ENCODE data around the gene PLP2. TPM values are rescaled to one million over a fixed set of nuclear protein-coding genes. Genes with fewer than 3 reads are reported as not detected.

Gene PLP2
- total RNA-seq, 2 donors from 2014 or later: 157 to 227 TPM

- intact Hi-C loops (cut with DNase I): no loop called here
- no peak overlapping the region for H3K4me3 ChIP-seq
- no peaks in the 10 kb centered on the region for H3K27me3 ChIP-seq
- H3K9me3 ChIP-seq: no peaks in the 10 kb centered on the region
- no peak for DNase-seq
- H3K4me1 ChIP-seq: no peaks in the 10 kb centered on the region
- no peaks in the 10 kb centered on the region for H3K36me3 ChIP-seq
- no peak overlapping the region for H3K9ac ChIP-seq (ENCODE audit: low read depth in 2 of 2, low read length in 2 of 2)
- TF ChIP-seq, protein P1, sequence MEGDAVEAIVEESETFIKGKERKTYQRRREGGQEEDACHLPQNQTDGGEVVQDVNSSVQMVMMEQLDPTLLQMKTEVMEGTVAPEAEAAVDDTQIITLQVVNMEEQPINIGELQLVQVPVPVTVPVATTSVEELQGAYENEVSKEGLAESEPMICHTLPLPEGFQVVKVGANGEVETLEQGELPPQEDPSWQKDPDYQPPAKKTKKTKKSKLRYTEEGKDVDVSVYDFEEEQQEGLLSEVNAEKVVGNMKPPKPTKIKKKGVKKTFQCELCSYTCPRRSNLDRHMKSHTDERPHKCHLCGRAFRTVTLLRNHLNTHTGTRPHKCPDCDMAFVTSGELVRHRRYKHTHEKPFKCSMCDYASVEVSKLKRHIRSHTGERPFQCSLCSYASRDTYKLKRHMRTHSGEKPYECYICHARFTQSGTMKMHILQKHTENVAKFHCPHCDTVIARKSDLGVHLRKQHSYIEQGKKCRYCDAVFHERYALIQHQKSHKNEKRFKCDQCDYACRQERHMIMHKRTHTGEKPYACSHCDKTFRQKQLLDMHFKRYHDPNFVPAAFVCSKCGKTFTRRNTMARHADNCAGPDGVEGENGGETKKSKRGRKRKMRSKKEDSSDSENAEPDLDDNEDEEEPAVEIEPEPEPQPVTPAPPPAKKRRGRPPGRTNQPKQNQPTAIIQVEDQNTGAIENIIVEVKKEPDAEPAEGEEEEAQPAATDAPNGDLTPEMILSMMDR (IDR thresholded peaks at IDR 0.05): no peak
- H3K27ac ChIP-seq: no peak overlapping the region
Observed at GRCh38 chrX:49161632-49162031, 10.1 kb upstream of the PLP2 start.

DNA sequence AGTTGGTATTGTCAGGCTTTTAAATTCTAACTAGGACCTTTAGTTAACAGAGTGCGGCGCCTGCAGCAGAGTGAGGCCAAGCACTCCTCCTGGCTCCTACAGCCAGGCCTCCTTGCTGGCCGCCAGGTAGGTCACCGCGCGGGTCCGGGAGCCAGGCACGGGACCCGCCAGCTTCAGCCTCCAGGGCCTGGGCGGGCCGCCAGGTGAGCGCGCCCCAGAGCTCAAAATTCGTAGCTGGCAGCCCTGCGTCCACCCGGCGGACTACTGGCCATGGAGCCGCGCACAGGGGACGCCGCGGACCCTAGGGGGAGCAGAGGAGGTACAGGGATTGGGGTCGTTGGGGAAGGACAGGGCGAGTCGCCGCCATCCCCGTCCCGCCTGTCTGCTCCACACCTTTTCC lies 9.1 kb upstream of the PLP2 start, which contains the start of gene MAGIX:
Gene MAGIX, plus strand, starts transcription at position 139 of the 400 bp plus-strand sequence. Its CDS starts 132 bp downstream, at position 271.
- Histone ChIP-seq H3K27me3 (no peaks in the 10 kb centered on the region), H3K27ac (peak within 1 kb of the TSS; percentile 75), H3K4me1 (no peaks in the 10 kb centered on the region), H3K9me3 (no peaks in the 10 kb centered on the region), H3K36me3 (no peaks in the 10 kb centered on the region), H3K9ac (ENCODE audit: low read depth in 2 of 2, low read length in 2 of 2) (peak within 1 kb of the TSS; percentile 61 to 72), H3K4me3 (peak within 1 kb of the TSS; percentile 26)
- intact Hi-C loops (cut with DNase I): no loop called here
- no peak for DNase-seq
- TF ChIP-seq, protein P1 (IDR thresholded peaks at IDR 0.05): no peak

DNA sequence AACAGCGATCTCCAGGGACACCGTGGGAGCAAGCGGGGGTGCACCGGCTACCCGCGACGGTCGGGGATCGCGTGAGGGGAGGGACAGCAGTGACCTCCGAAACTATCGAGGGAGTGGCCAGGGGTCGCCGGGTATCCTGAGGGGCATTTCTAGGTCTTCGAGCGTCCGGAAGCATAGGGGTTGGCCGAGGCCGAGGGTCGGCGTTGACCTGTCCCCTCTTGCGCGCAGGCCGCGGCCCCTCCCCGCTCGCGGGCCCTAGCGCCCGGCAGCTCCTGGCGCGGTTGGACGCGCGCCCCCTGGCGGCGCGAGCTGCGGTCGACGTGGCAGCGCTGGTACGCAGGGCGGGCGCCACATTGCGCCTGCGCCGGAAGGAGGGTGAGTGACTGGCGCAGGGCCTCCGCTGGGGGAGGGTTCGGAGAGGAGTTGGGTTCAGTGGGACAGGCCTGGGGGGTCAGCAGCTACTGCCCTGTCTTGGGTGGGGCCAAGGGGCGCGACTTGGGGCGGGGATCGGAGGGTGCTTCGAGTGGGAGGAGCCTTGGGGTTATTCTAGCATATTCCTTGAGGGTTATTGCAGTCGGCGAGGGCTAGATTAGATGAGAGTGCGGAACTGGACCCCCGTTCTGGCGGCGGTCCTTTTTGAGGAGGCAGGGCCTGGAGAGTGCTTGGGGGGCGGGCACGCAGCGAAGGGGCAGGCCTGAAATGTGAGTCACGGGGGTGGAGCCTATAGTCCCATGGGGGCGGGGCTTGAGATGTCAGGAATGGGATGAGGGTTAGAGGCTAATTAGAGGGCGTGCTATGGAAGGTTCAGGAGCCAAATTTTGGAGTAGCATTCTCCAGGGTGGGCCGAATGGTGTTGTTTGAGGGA lies 7.9 kb upstream of the PLP2 start:
- TF ChIP-seq, protein P1 (IDR thresholded peaks at IDR 0.05): peak; percentile 65
- Histone ChIP-seq H3K9ac (ENCODE audit: low read depth in 2 of 2, low read length in 2 of 2) (peak overlapping the region; percentile 61 to 72), H3K27me3 (no peaks in the 10 kb centered on the region), H3K9me3 (no peaks in the 10 kb centered on the region), H3K4me3 (peak overlapping the region; percentile 26), H3K27ac (peak overlapping the region; percentile 75), H3K4me1 (no peaks in the 10 kb centered on the region), H3K36me3 (no peaks in the 10 kb centered on the region)
- intact Hi-C loops (cut with DNase I): no loop called here
- DNase-seq: peak; percentile 92

DNA sequence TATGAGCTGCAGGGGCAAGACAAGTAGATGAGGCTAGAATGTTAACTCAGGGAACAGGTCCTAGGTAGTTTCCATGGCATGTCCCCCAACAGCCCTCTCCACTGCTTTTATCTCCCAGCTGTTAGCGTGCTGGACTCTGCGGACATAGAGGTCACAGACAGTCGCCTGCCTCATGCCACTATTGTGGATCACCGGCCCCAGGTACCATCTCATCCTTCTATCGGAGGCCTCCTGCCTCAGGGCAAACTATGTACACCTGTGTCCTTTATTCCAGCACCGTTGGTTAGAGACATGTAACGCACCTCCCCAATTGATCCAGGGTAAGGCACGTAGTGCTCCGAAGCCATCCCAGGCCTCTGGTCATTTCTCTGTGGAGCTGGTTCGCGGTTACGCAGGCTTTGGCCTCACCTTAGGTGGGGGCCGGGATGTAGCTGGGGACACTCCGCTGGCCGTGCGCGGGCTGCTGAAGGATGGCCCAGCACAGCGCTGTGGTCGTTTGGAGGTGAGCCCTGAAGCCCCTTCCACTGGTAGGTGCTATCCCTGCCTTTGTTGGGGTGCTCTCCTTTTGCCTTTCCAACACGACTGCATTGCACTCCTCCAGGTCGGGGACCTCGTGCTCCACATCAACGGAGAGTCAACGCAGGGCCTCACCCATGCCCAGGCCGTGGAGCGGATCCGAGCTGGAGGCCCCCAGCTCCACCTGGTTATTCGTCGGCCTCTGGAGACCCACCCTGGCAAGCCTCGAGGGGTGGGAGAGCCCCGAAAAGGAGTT lies 6.9 kb upstream of the PLP2 start:
- TF ChIP-seq, protein P1 (IDR thresholded peaks at IDR 0.05): no peak
- no peaks in the 10 kb centered on the region for H3K36me3 ChIP-seq
- no peak overlapping the region for H3K4me3 ChIP-seq
- H3K4me1 ChIP-seq: no peaks in the 10 kb centered on the region
- H3K9ac ChIP-seq (ENCODE audit: low read depth in 2 of 2, low read length in 2 of 2): peak overlapping the region in 1 of 2 donors; percentile 40
- H3K27me3 ChIP-seq: no peaks in the 10 kb centered on the region
- no peak for DNase-seq
- H3K27ac ChIP-seq: peak overlapping the region; percentile 75
- no peaks in the 10 kb centered on the region for H3K9me3 ChIP-seq
- intact Hi-C loops (cut with DNase I): no loop called here
